Activated B cell treated with CpG ODN at 0.5 μM for 24 hours (primary cell): Measurements from ENCODE around the gene PPM1H. TPM values are rescaled to one million over a fixed set of nuclear protein-coding genes. Genes with fewer than 3 reads are reported as not detected.

ENCODE experiments used
- ATAC-seq: fragments of 200-7000 bp; cut with Tn5 transposase; one replicate; pipeline ENCODE4 v1.10.0; 2021; ENCODE audit warnings: low read depth, mild to moderate bottlenecking, moderate library complexity
- CTCF ChIA-PET: fragments of 350-600 bp; sonication (Branson Sonifier 250); formaldehyde crosslinking; loops from one replicate; lab custom pipeline; 2021; ENCODE audit warnings: antibody characterized with exemption; lab: Charles Lee
- POLR2A ChIA-PET: fragments of 350-600 bp; sonication (Branson Sonifier 250); formaldehyde crosslinking; loops from one replicate; lab custom pipeline; 2021; ENCODE audit warnings: antibody characterized with exemption; lab: Charles Lee
- DNase-seq: peaks from one replicate; pipeline ENCODE4 v3.0.0; 2022
- H3K27ac Mint-ChIP-seq: one replicate; pipeline ENCODE4 v1.8.0; 2020; ENCODE audit warnings: mixed read lengths
- H3K27me3 Mint-ChIP-seq: one replicate; pipeline ENCODE4 v1.8.0; 2021; ENCODE audit warnings: mixed read lengths
- H3K36me3 Mint-ChIP-seq: one replicate; pipeline ENCODE4 v1.8.0; 2021; ENCODE audit warnings: low read depth, mixed read lengths
- H3K4me1 Mint-ChIP-seq: one replicate; pipeline ENCODE4 v1.8.0; 2021; ENCODE audit warnings: mixed read lengths
- H3K4me3 Mint-ChIP-seq: one replicate; pipeline ENCODE4 v1.8.0; 2020; ENCODE audit warnings: mild to moderate bottlenecking, mixed read lengths
- H3K9me3 Mint-ChIP-seq: one replicate; pipeline ENCODE4 v1.8.0; 2020; ENCODE audit warnings: mixed read lengths
- intact Hi-C: fragments of 100-400 bp; cut with micrococcal nuclease; formaldehyde crosslinking; loops from one replicate; pipeline ENCODE4 v1.15.1; 2024
- total RNA-seq: library from RNA; stranded (reverse); gene quantifications from 2 replicates; pipeline ENCODE4 v1.2.3, GENCODE V29; 2022
- TF ChIP-seq, protein P1 (sequence below): fragments of 200-600 bp; IDR thresholded peaks from one replicate; pipeline ENCODE4 v1.8.0; 2022; ENCODE audit warnings: antibody characterized with exemption, mild to moderate bottlenecking

PPM1H gene
- total RNA-seq, 1 donor from 2014 or later = not detected

DNA sequence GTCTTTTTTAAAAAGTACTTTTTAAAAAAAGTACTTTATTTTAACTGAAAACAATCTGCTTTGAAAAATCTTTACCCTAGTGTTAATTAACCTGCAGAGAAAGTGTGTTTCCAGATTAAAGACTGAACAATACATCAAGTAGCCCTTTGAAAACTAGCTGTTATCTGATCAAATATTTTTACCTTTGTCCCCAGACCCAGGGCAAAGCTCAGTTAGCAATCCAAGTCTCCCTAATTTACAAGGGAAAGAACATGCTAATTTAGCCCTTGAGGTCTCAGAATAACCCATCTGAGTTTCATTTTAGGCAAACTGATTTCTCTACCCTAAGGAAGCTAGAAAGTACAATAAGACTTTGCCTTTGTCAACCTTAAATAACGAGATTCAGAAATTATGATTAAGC, 91.2 kb downstream of the PPM1H start:
- DNase-seq = no peak
- Mint-ChIP-seq H3K4me3 (no peak overlapping the region), H3K27me3 (peaks cover 2% of the 10 kb centered on the region), H3K4me1 (no peaks in the 10 kb centered on the region), H3K9me3 (no peaks in the 10 kb centered on the region), H3K27ac (no peak overlapping the region), H3K36me3 (no peaks in the 10 kb centered on the region)
- intact Hi-C loops = no loop called here
- no peak for ATAC-seq
- ChIA-PET POLR2A (no interaction called here), CTCF (no interaction called here)
- TF ChIP-seq, protein P1, sequence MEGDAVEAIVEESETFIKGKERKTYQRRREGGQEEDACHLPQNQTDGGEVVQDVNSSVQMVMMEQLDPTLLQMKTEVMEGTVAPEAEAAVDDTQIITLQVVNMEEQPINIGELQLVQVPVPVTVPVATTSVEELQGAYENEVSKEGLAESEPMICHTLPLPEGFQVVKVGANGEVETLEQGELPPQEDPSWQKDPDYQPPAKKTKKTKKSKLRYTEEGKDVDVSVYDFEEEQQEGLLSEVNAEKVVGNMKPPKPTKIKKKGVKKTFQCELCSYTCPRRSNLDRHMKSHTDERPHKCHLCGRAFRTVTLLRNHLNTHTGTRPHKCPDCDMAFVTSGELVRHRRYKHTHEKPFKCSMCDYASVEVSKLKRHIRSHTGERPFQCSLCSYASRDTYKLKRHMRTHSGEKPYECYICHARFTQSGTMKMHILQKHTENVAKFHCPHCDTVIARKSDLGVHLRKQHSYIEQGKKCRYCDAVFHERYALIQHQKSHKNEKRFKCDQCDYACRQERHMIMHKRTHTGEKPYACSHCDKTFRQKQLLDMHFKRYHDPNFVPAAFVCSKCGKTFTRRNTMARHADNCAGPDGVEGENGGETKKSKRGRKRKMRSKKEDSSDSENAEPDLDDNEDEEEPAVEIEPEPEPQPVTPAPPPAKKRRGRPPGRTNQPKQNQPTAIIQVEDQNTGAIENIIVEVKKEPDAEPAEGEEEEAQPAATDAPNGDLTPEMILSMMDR = no peak

DNA sequence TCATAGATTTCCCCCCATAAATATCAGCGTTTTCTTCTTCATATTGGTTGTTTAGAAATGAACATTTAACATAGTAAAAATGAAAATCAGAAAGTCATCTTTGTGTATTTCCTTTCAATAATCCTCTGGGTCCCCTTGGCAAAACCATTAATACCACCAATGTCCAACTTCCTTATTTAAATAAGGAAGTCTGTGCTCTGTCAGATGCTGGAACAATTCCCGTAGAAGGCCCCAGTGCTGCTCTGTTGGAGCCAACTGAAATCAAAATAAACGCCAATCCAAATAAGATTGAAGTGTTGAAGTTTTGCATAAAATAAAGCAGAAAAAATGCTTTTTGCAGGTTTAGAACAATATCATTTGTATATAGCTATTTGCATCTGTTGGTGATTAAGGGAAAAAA, 93.1 kb downstream of the PPM1H start:
- TF ChIP-seq, protein P1 = no peak

DNA sequence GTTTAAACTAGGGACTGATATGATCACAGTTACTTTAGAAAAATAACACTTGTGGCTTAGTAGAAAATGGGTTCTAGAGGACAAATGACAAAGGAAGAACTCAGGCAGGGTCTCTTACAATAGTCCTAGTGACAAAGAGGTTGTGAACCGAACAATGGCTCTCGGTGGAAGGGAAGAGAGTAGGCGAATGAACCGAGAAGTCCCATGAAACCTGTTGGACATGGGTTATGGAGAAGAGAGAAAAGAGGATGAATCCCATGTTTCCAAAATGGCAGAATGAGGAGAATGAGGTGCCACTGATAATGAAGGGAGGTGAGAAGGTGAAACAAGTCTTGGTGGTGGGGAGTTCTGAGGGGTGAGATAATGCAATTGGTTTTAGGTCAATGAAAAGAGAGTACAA, 94.1 kb downstream of the PPM1H start:
- Mint-ChIP-seq H3K4me1 (no peaks in the 10 kb centered on the region), H3K36me3 (no peaks in the 10 kb centered on the region), H3K4me3 (no peak overlapping the region), H3K27me3 (no peaks in the 10 kb centered on the region), H3K27ac (no peak overlapping the region), H3K9me3 (no peaks in the 10 kb centered on the region)
- intact Hi-C loops = no loop called here
- ChIA-PET CTCF (no interaction called here), POLR2A (no interaction called here)
- TF ChIP-seq, protein P1 = no peak
- ATAC-seq (no peak), DNase-seq (no peak)

More for the DNA sequence above, 93.1 kb downstream of the PPM1H start:
- no peaks in the 10 kb centered on the region for H3K4me1 Mint-ChIP-seq
- DNase-seq (no peak), ATAC-seq (no peak)
- intact Hi-C loops = no loop called here
- no peaks in the 10 kb centered on the region for H3K27me3 Mint-ChIP-seq
- H3K9me3 Mint-ChIP-seq = no peaks in the 10 kb centered on the region
- H3K36me3 Mint-ChIP-seq = no peaks in the 10 kb centered on the region
- H3K4me3 Mint-ChIP-seq = no peak overlapping the region
- POLR2A ChIA-PET = no interaction called here
- H3K27ac Mint-ChIP-seq = no peak overlapping the region
- CTCF ChIA-PET = no interaction called here

DNA sequence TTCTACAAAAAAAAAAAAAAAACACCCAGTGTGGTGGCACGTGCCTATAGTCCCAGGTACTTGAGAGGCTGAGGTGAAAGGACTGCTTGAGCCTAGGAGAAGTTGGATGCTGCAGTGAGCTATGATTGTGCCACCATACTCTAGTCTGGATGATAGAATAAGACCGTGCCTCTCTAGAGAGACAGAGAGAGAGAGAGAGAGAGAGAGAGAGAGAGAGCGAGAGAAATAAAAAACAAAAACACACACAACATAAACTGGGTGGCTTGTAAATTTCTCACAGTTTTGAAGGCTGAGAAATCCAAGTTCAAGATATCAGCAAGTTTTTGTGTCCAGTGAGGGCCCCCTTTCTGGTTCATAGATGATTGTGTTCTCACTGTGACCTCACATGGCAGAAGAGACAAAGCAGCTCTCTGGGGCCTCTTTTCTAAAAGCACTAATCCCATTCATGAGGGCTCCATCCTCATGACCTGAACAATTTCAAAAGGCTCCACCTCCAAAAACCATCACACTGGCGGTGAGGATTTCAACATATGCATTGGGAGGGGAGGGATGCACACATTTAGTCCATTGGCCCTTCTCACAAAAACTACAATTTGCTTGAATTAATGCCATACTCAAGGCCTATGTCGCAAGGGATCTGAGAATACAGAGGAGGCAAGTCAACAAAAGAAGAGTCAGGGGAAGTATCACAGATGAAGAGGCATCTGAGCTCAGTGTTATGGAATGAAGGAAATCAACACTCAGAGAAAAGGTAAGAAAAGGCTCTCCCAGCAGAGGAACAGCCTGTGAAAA, 94.9 kb downstream of the PPM1H start:
- POLR2A ChIA-PET = no interaction called here
- ATAC-seq (no peak), DNase-seq (no peak)
- no peak overlapping the region for H3K27ac Mint-ChIP-seq
- CTCF ChIA-PET = no interaction called here
- no peaks in the 10 kb centered on the region for H3K36me3 Mint-ChIP-seq
- TF ChIP-seq, protein P1 = no peak
- H3K9me3 Mint-ChIP-seq = no peaks in the 10 kb centered on the region
- H3K4me3 Mint-ChIP-seq = no peak overlapping the region
- H3K4me1 Mint-ChIP-seq = no peaks in the 10 kb centered on the region
- intact Hi-C loops = no loop called here
- no peaks in the 10 kb centered on the region for H3K27me3 Mint-ChIP-seq

DNA sequence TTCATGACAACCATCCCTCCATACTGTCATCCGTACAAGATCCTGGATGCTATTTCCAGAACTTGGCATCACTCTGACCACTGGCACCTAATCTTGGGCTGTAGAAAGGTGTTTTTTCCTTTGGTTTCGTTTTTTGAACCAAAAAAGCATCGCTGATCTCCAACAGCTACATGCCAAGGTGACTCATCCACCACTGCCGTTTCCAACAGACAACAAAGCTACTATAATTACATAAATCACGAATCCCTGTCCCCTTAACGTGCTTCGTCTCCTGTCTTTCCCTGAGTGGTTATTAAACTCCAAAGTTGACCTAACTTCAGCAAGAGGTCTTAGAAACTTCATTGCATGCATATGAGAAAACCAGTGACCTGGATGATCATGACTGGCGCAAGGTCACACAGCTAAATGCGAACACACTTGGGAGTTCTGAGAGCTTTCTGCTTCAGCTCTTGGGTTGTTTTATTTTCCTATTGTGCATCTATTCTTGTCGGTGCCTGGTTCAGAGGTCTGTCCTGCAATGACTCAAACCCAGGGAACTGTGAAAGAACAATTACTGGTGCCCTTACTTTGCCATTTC, 99.9 kb downstream of the PPM1H start:
- CTCF ChIA-PET = no interaction called here
- TF ChIP-seq, protein P1 = no peak
- POLR2A ChIA-PET = no interaction called here
- DNase-seq (no peak), ATAC-seq (no peak)
- Mint-ChIP-seq H3K9me3 (no peaks in the 10 kb centered on the region), H3K36me3 (no peaks in the 10 kb centered on the region), H3K27me3 (no peaks in the 10 kb centered on the region), H3K27ac (no peak overlapping the region), H3K4me3 (no peak overlapping the region), H3K4me1 (no peaks in the 10 kb centered on the region)
- intact Hi-C loops = no loop called here
